ENCODE results near the gene ZCCHC24. TPM values are rescaled to one million over a fixed set of nuclear protein-coding genes. Genes with fewer than 3 reads are reported as not detected.

ZCCHC24 gene
- total RNA-seq: 10 to 100 TPM in 2 of 4 donors, 1 to 10 TPM in 2; 2.8 to 39.6 (median 9.3) TPM

DNA sequence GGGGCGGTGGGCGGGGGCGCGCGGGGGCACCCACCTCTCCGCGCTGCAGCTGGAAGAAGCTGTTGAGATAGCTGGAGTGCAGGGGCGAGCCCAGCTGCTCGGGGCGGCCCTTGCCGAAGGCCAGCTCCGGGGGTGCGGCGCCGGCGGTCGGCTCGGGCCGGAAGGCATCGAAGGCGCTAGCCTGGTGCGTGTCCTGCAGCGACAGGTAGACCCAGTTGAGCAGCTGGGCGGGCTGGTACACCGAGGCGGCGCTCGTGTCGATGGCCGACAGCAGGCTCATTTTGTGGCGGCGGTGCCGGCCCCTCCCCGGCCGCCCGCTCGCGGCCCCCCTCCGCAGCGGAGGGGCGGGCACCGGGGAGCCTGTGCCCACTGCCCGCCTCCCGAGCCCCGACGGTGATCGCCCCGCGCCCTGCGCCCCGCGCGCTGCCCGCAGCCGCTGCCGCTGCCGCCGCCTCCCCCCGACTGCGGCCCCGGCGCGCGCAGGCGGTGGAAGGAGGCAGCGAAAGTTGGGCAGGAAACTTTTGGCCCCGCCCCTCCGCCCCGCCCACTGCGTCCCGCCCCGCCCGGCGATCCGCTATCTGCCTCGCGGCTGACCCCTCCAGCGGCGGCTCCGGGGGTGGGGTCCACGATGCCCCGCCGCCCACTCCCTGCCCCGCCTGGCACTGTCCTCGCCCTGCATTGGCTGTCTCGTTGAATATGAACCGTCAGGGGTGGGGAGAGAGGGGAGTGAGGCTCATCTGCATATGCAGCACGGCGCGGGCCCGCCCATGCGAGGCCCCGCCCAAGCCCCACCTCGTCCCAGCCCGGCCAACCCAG, at the start of gene ZCCHC24:
Gene ZCCHC24, minus strand, starts transcription at position 464 of the 816 bp plus-strand sequence. Its CDS starts 184 bp downstream, at position 280.
- peak; percentile 94 to 98 (median 97) for DNase-seq
- Histone ChIP-seq H3K36me3 (no peaks in the 10 kb centered on the region), H3K9me3 (no peaks in the 10 kb centered on the region), H3K27ac (peak within 1 kb of the TSS; percentile 79 to 95 (median 92)), H3K4me1 (peaks cover 0 to 36% (median 11%) of the 10 kb centered on the region in 4 donors), H3K27me3 (no peaks in the 10 kb centered on the region), H3K4me3 (peak within 1 kb of the TSS; percentile 61 to 85 (median 80))
- peak in 1 of 2 donors; percentile 65 for TF ChIP-seq POLR2A (IDR thresholded peaks at IDR 0.05)
- TF ChIP-seq, protein P1, sequence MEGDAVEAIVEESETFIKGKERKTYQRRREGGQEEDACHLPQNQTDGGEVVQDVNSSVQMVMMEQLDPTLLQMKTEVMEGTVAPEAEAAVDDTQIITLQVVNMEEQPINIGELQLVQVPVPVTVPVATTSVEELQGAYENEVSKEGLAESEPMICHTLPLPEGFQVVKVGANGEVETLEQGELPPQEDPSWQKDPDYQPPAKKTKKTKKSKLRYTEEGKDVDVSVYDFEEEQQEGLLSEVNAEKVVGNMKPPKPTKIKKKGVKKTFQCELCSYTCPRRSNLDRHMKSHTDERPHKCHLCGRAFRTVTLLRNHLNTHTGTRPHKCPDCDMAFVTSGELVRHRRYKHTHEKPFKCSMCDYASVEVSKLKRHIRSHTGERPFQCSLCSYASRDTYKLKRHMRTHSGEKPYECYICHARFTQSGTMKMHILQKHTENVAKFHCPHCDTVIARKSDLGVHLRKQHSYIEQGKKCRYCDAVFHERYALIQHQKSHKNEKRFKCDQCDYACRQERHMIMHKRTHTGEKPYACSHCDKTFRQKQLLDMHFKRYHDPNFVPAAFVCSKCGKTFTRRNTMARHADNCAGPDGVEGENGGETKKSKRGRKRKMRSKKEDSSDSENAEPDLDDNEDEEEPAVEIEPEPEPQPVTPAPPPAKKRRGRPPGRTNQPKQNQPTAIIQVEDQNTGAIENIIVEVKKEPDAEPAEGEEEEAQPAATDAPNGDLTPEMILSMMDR (IDR thresholded peaks at IDR 0.05): no peak

- no peak for DNase-seq
- Histone ChIP-seq H3K4me1 (no peaks in the 10 kb centered on the region), H3K27me3 (no peaks in the 10 kb centered on the region)
Observed at GRCh38 chr10:79493806-79494205, 48.4 kb upstream of the ZCCHC24 start.

GRCh38 chr10:79492839-79493238, 47.4 kb upstream of the ZCCHC24 start:
- Histone ChIP-seq H3K27me3 (no peaks in the 10 kb centered on the region), H3K4me3 (no peak overlapping the region), H3K36me3 (no peaks in the 10 kb centered on the region), H3K9me3 (no peaks in the 10 kb centered on the region), H3K27ac (no peak overlapping the region), H3K4me1 (no peaks in the 10 kb centered on the region)
- DNase-seq: no peak
- no peak for TF ChIP-seq POLR2A (IDR thresholded peaks at IDR 0.05)
- TF ChIP-seq, protein P1 (IDR thresholded peaks at IDR 0.05): no peak

More at GRCh38 chr10:79493806-79494205, 48.4 kb upstream of the ZCCHC24 start:
- H3K27ac ChIP-seq: no peak overlapping the region
- no peaks in the 10 kb centered on the region for H3K9me3 ChIP-seq
- H3K36me3 ChIP-seq: no peaks in the 10 kb centered on the region
- no peak overlapping the region for H3K4me3 ChIP-seq
- no peak for TF ChIP-seq POLR2A (IDR thresholded peaks at IDR 0.05)
- TF ChIP-seq, protein P1 (IDR thresholded peaks at IDR 0.05): no peak

DNA sequence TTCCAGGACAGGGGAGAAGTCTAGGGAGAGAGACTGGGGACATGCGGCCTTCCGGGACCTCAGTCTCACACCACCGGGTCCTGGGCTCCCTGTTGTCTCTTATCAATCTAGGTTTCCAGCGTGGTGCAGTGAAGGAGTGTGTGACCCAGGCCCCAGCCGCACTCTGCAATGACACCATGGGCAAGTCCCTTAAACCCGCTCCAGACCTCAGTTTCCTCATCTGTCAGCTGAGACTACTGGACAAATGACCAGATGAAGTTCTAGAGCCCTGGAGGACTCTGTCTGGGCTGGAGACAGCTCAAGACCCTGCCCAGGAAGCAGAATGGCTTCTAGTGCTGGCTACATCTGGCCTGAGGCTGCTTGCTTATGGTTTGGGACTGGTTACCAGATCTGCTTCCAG, 46.8 kb upstream of the ZCCHC24 start:
- Histone ChIP-seq H3K36me3 (no peaks in the 10 kb centered on the region), H3K4me1 (no peaks in the 10 kb centered on the region), H3K27me3 (no peaks in the 10 kb centered on the region), H3K27ac (no peak overlapping the region), H3K9me3 (no peaks in the 10 kb centered on the region), H3K4me3 (no peak overlapping the region)
- TF ChIP-seq POLR2A (IDR thresholded peaks at IDR 0.05): no peak
- TF ChIP-seq, protein P1 (IDR thresholded peaks at IDR 0.05): no peak
- DNase-seq: no peak

DNA sequence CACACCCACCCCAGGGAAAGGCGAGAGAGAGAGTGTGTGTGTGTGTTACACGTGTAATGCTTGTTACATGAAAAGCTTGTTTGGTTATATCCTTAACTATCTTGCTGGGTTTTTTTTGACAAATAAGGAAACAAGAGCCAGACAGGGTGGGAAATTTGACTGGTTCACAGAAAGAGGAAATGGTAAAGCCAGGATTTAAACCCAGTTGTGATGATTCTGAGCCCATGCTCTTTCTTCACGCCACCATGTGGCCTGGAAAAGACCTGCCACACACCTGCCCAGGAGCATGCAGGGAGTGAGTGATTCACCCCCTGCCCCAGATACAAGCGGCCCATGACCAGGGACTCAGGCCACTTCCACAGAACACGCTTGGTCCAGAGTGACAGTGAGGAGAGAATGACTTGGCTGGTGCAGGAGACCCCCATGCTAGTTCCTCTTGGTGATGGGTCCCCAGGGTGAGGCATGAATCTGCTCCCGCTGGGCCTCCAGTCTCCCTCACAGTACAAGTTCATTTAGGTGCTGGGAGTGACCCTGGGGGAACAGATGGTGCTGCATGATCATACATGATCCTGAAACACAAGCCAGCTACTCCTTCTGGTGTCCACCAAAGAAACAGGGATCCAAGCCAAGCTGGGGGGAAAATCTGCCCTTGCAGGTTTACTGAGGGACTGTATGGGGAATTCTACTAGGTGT, 45.9 kb upstream of the ZCCHC24 start:
- H3K27me3 ChIP-seq: no peaks in the 10 kb centered on the region
- H3K4me1 ChIP-seq: no peaks in the 10 kb centered on the region
- no peak for TF ChIP-seq POLR2A (IDR thresholded peaks at IDR 0.05)
- TF ChIP-seq, protein P1 (IDR thresholded peaks at IDR 0.05): no peak
- DNase-seq: no peak
- H3K4me3 ChIP-seq: no peak overlapping the region
- peak overlapping the region in 1 of 4 donors; percentile 33 for H3K27ac ChIP-seq
- H3K36me3 ChIP-seq: no peaks in the 10 kb centered on the region
- no peaks in the 10 kb centered on the region for H3K9me3 ChIP-seq

All from Peyer's patch (tissue), 4 donors.